K562 (cell line): ENCODE data around the gene RAB31. TPM values are rescaled to one million over a fixed set of nuclear protein-coding genes. Genes with fewer than 3 reads are reported as not detected.

Experiments
- CREB3 ChIP-seq: fragments of 450-650 bp; conservative IDR thresholded peaks from 2 replicates; pipeline ENCODE4 v1.6.1; 2016; ENCODE audit warnings: missing genetic modification characterization, low read depth, mild to moderate bottlenecking, missing compliant biosample characterization, moderate library complexity
- CUX1 ChIP-seq: fragments of 200-800 bp; sonication (Bioruptor generic); IDR thresholded peaks from 2 replicates; pipeline ENCODE4 v1.6.1; 2016; ENCODE audit warnings: missing genetic modification characterization, missing compliant biosample characterization
- E2F6 ChIP-seq, 2 experiments: IDR thresholded peaks; 2 replicates each; pipeline ENCODE4 v1.6.1; 2011; ENCODE audit warnings: borderline replicate concordance in 1 of 2, control low read depth in 1 of 2, low read depth in 1 of 2, low read length in 1 of 2, mild to moderate bottlenecking in 1 of 2, mixed read lengths in 1 of 2, moderate library complexity in 1 of 2; ENCODE audit not compliant: insufficient read depth in 1 of 2, insufficient read length in 1 of 2, poor library complexity in 1 of 2, severe bottlenecking in 1 of 2; ENCODE audit errors: extremely low read depth in 1 of 2
- ETV6 ChIP-seq, 3 experiments: fragments of 150-350 bp in 1 of 3; sonication (generic) in 1 of 3; formaldehyde crosslinking in 1 of 3; IDR thresholded peaks; 2 replicates each; pipeline versions ENCODE4 v1.6.1 to v1.8.0; 2014 to 2022; ENCODE audit warnings: borderline replicate concordance in 2 of 3, low read depth in 2 of 3, antibody characterized with exemption in 1 of 3, low read length in 1 of 3, mild to moderate bottlenecking in 1 of 3, missing genetic modification reagents in 1 of 3
- FOXA3 ChIP-seq, 2 experiments: fragments of 450-650 bp in 1 of 2; sonication (generic) in 1 of 2; formaldehyde crosslinking; IDR thresholded peaks in 1 of 2; conservative IDR thresholded peaks in 1 of 2; 2 replicates each; pipeline versions ENCODE4 v1.4.0 to v1.8.0; 2020 to 2022; ENCODE audit warnings: mild to moderate bottlenecking in 2 of 2, missing genetic modification reagents in 1 of 2
- HBP1 ChIP-seq: fragments of 450-650 bp; formaldehyde crosslinking; IDR thresholded peaks from 2 replicates; pipeline ENCODE4 v1.4.0; 2022; ENCODE audit warnings: missing genetic modification characterization
- KDM5B ChIP-seq: fragments of 200-600 bp; sonication (generic); IDR thresholded peaks from 2 replicates; pipeline ENCODE4 v1.6.1; 2012; ENCODE audit warnings: low read depth, mild to moderate bottlenecking, moderate library complexity, low read length, control low read depth, inconsistent platforms; ENCODE audit not compliant: insufficient replicate concordance
- NR3C1 ChIP-seq: sonication (generic); formaldehyde crosslinking; IDR thresholded peaks from 2 replicates; pipeline ENCODE4 v1.8.1; 2022; ENCODE audit warnings: missing genetic modification reagents
- RFX5 ChIP-seq: IDR thresholded peaks from 2 replicates; pipeline ENCODE4 v1.6.1; 2011; ENCODE audit warnings: low read depth, mild to moderate bottlenecking, improper control_type of control experiment, low read length
- SMARCB1 ChIP-seq: IDR thresholded peaks from 2 replicates; pipeline ENCODE4 v1.6.1; 2011; ENCODE audit warnings: improper control_type of control experiment, low read depth; ENCODE audit not compliant: insufficient read length
- SP2 ChIP-seq: IDR thresholded peaks from 2 replicates; pipeline ENCODE4 v1.6.1; 2011; ENCODE audit warnings: mild to moderate bottlenecking, low read depth, low read length, moderate library complexity; ENCODE audit not compliant: poor library complexity, severe bottlenecking; ENCODE audit errors: extremely low read depth
- ZNF143 ChIP-seq: sonication (generic); formaldehyde crosslinking; IDR thresholded peaks from 2 replicates; pipeline ENCODE4 v1.9.0; 2022; ENCODE audit warnings: mild to moderate bottlenecking, missing genetic modification reagents
- ZNF316 ChIP-seq: fragments of 450-650 bp; IDR thresholded peaks from 2 replicates; pipeline ENCODE4 v1.6.1; 2016
- polyA plus RNA-seq, 8 experiments: library from polyadenylated mRNA; depleted of rRNA in 4 of 8; stranded (reverse) in 5 of 8; unstranded in 3 of 8; fragments of >200 nt; fragmentation: Nextera tagmentation in 2 of 8; fragmentation: Illumina TruSeq in 1 of 8; extraction: Ambion mirVana in 2 of 8; extraction: Trizol in 1 of 8; gene quantifications; 2 replicates each; pipeline versions ENCODE4 v1.2.1 to v1.2.3, GENCODE V29; 2011 to 2014; ENCODE audit warnings: inconsistent platforms in 1 of 8, missing spikeins in 1 of 8
- total RNA-seq, 7 experiments: library from RNA; depleted of rRNA in 6 of 7; stranded (reverse); fragments of >200 nt in 6 of 7; fragmentation: Illumina TruSeq in 2 of 7; extraction: Trizol in 2 of 7; gene quantifications; 2 replicates each; pipeline versions ENCODE4 v1.2.1 to v1.2.3, GENCODE V29; 2011 to 2021; ENCODE audit warnings: low replicate concordance in 1 of 7

RAB31 gene
- total and polyA plus RNA-seq, 9 of the 15 experiments (the other 6 are each of a cell fraction or from before 2014, with no cell fraction given), result 20.7 to 70.4 (median 41.3) TPM

GRCh38 chr18:9742524-9743131 lies 34.5 kb downstream of the RAB31 start (continued):
- no peak for TF ChIP-seq E2F6 (IDR thresholded peaks at IDR 0.05; ENCODE audit: borderline replicate concordance in 1 of 2, extremely low read depth in 1 of 2, insufficient read depth in 1 of 2, insufficient read length in 1 of 2, low read depth in 1 of 2, low read length in 1 of 2, poor library complexity in 1 of 2, severe bottlenecking in 1 of 2)
- no peak for TF ChIP-seq NR3C1
- 0 out of 4 replicates have a peak, but pooled peaks of 1 of the 2 experiments have one; percentile 18 for TF ChIP-seq ETV6 (IDR thresholded peaks at IDR 0.05; ENCODE audit: borderline replicate concordance in 1 of 2, low read depth in 2 of 2, low read length in 1 of 2)
- TF ChIP-seq ETV6 (CRISPR knock-in tag; IDR thresholded peaks at IDR 0.05; ENCODE audit: borderline replicate concordance), result no peak
- TF ChIP-seq ZNF316, result no peak
- peak in 1 of 2 experiments; percentile 49; a peak in 1 of 4 replicates for TF ChIP-seq FOXA3 (CRISPR knock-in tag; conservative IDR thresholded peaks at IDR 0.05 in 1 of 2, IDR thresholded peaks at IDR 0.05 in 1 of 2)
- no peak for TF ChIP-seq RFX5
- TF ChIP-seq ZNF143 (CRISPR knock-in tag), result no peak
- no peak for TF ChIP-seq HBP1 (CRISPR knock-in tag)
- peak; percentile 13 for TF ChIP-seq KDM5B
- TF ChIP-seq SP2, result no peak
- no peak for TF ChIP-seq CUX1 (CRISPR knock-in tag)
- TF ChIP-seq SMARCB1, result no peak
- 0 out of 2 replicates have a peak, but pooled peaks have one; percentile 16 for TF ChIP-seq CREB3 (tag)
- TF ChIP-seq, all 486 proteins: peak for 19
